GM12878 (cell line): ENCODE results near the gene UROD. TPM values are rescaled to one million over a fixed set of nuclear protein-coding genes. Genes with fewer than 3 reads are reported as not detected.

ENCODE experiments used
- CUX1 ChIP-seq: IDR thresholded peaks from 2 replicates; pipeline ENCODE4 v1.6.1; 2012; ENCODE audit warnings: improper control_type of control experiment, low read depth, low read length; ENCODE audit not compliant: insufficient replicate concordance
- REST ChIP-seq: IDR thresholded peaks from 2 replicates; pipeline ENCODE4 v1.6.1; 2012; ENCODE audit warnings: mild to moderate bottlenecking, low read depth, low read length
- ZNF207 ChIP-seq: fragments of 450-650 bp; IDR thresholded peaks from 2 replicates; pipeline ENCODE4 v1.6.1; 2014; ENCODE audit warnings: antibody characterized with exemption, mild to moderate bottlenecking, borderline replicate concordance
- polyA plus RNA-seq, 11 experiments: library from polyadenylated mRNA; depleted of rRNA in 4 of 11; unstranded in 6 of 11; stranded (reverse) in 5 of 11; fragments of >200 nt; fragmentation: Nextera tagmentation in 4 of 11; fragmentation: Illumina TruSeq in 1 of 11; extraction: Ambion mirVana in 4 of 11; extraction: Trizol in 1 of 11; gene quantifications; 1 replicate in 1 of 11; 2 replicates in 10 of 11; pipeline versions ENCODE4 v1.2.1 to v1.2.3, GENCODE V29; 2011 to 2016; ENCODE audit warnings: inconsistent platforms in 2 of 11, missing spikeins in 2 of 11, low read depth in 1 of 11
- total RNA-seq, 4 experiments: library from RNA; depleted of rRNA in 3 of 4; stranded (reverse); fragments of >200 nt in 3 of 4; fragmentation: Illumina TruSeq in 1 of 4; extraction: Trizol in 1 of 4; gene quantifications; 2 replicates each; pipeline versions ENCODE4 v1.2.1 to v1.2.3, GENCODE V29; 2013 to 2021

UROD gene
- total and polyA plus RNA-seq, 10 of the 15 experiments (the other 5 are each of a cell fraction or from before 2014, with no cell fraction given): 65.8 to 330 (median 102) TPM

GRCh38 chr1:45016090-45016697, 4.1 kb downstream of the UROD start (continued):
- TF ChIP-seq REST (no peak), ZNF207 (no peak), CUX1 (no peak)
